Measurements from ENCODE around the gene MTF2. TPM values are rescaled to one million over a fixed set of nuclear protein-coding genes. Genes with fewer than 3 reads are reported as not detected.

MTF2 gene
- total RNA-seq, 4 donors from 2014 or later, result 13.3 to 21.4 (median 17.8) TPM

DNA sequence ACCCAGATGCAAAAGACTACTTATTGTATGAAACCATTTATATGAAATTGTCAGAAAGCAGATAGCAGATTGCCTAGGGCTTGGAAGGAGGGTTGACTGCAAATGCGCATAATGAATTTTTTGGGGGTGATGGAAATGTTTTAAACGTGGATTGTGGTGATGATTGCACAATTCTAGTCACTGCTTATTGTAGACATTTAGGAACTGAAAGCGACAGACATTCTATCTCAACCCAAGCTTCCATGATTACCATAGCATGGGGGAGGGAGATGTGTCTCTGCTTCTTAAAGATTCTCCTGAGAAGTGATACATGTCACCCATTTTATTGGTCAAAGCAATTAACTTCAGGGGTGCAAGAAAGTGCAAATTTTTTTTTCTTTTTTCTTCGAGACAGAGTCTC is 2.8 kb upstream of the MTF2 start:
- 70 to 74% methylated on average over 4 of the region's 4 CpGs for WGBS, 2 donors

DNA sequence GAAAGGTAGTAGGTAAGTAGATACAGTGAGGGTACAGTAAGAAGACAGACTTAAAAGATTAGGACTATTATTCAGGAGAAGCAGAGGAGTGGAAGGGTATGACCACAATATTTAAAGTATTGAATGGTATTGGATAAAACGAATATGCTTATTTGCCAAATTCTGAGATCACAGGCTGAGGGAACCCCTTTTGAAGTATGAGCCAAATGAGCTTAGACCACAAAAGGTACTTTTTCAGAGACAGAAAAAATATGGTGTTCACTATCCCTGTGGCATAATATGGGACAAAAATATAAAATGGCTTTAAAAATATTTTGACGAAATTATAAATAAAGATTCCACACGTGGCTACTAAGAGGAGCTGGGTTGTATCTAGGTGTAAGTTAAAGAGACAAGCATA is 880 bp upstream of the MTF2 start:
- Histone ChIP-seq H3K27ac (peak overlapping the region in 3 of 4 donors; percentile 89 to 90 (median 90)), H3K27me3 (no peaks in the 10 kb centered on the region), H3K4me3 (peak overlapping the region; percentile 68 to 88 (median 80)), H3K9me3 (no peaks in the 10 kb centered on the region), H3K4me1 (peaks cover 0 to 38% (median 15%) of the 10 kb centered on the region in 4 donors), H3K36me3 (peaks cover 0 to 3% (median 0%) of the 10 kb centered on the region in 3 donors)
- no peak for DNase-seq (ENCODE audit: low spot score in 2 of 2)
- no peak for TF ChIP-seq EP300 (IDR thresholded peaks at IDR 0.05)
- TF ChIP-seq POLR2A (IDR thresholded peaks at IDR 0.05), result no peak
- TF ChIP-seq, protein P1, sequence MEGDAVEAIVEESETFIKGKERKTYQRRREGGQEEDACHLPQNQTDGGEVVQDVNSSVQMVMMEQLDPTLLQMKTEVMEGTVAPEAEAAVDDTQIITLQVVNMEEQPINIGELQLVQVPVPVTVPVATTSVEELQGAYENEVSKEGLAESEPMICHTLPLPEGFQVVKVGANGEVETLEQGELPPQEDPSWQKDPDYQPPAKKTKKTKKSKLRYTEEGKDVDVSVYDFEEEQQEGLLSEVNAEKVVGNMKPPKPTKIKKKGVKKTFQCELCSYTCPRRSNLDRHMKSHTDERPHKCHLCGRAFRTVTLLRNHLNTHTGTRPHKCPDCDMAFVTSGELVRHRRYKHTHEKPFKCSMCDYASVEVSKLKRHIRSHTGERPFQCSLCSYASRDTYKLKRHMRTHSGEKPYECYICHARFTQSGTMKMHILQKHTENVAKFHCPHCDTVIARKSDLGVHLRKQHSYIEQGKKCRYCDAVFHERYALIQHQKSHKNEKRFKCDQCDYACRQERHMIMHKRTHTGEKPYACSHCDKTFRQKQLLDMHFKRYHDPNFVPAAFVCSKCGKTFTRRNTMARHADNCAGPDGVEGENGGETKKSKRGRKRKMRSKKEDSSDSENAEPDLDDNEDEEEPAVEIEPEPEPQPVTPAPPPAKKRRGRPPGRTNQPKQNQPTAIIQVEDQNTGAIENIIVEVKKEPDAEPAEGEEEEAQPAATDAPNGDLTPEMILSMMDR (IDR thresholded peaks at IDR 0.05), result no peak
- WGBS, 2 donors, result 27% methylated on average over 3 of the region's 3 CpGs

More for the DNA sequence above, 2.8 kb upstream of the MTF2 start:
- no peaks in the 10 kb centered on the region for H3K27me3 ChIP-seq
- peaks cover 0 to 25% (median 8%) of the 10 kb centered on the region in 4 donors for H3K4me1 ChIP-seq
- no peaks in the 10 kb centered on the region for H3K9me3 ChIP-seq
- no peak for TF ChIP-seq EP300 (IDR thresholded peaks at IDR 0.05)
- TF ChIP-seq POLR2A (IDR thresholded peaks at IDR 0.05), result no peak
- TF ChIP-seq, protein P1 (IDR thresholded peaks at IDR 0.05), result no peak
- no peak overlapping the region for H3K27ac ChIP-seq
- DNase-seq (ENCODE audit: low spot score in 2 of 2), result no peak
- H3K36me3 ChIP-seq, result no peaks in the 10 kb centered on the region
- H3K4me3 ChIP-seq, result no peak overlapping the region

DNA sequence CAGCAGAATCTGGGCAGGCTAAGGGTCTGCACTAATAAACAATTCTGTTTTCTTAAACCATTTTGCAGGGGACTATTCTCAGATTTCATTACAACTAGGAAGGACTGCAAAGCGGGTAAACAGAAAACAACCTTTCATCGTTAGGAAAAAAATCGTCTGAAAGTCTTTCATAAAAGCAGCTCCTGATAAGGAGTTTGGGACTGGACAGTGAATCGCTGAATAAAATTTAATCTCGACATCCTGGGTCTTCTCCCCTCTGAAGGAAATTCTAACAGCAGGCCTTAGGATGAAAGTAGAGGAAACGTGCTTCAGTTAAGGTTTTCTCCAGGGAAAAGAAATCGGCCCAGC is 471 bp upstream of the MTF2 start:
- H3K27ac ChIP-seq, result peak overlapping the region in 3 of 4 donors; percentile 89 to 90 (median 90)
- 1 to 3% methylated on average over 7 of the region's 7 CpGs for WGBS, 2 donors

DNA sequence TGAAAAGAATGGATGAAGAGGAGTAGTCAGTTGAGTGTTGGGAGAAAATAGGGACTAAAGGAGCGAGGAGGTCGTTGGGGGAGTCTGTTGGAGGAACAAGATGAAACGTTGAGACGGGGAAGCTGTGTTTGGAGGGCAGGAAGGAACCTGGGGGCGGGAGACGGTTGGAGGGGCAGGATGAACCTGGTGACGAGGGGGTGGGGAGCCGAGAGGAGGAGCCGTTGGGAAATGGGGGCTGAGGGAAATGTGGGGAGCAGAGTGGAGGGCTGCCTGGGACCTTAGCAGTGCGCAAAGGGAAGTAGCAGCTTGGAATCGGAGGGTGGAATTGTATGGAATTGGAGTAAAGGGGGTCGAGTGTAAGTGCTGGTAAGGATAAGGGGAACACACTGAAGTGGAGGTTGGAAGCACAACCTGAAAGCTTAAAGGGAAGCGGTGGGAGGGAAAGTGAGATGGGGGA is 630 bp downstream of the MTF2 start:
- Histone ChIP-seq H3K9me3 (peaks cover 0 to 4% (median 0%) of the 10 kb centered on the region in 4 donors), H3K4me1 (peaks cover 0 to 38% (median 15%) of the 10 kb centered on the region in 4 donors), H3K4me3 (peak overlapping the region; percentile 68 to 88 (median 80)), H3K27ac (peak overlapping the region; percentile 38 to 90 (median 90)), H3K36me3 (peaks cover 0 to 15% (median 0%) of the 10 kb centered on the region in 3 donors), H3K27me3 (no peaks in the 10 kb centered on the region)
- WGBS, 2 donors, result 1% methylated on average over 13 of the region's 13 CpGs
- DNase-seq (ENCODE audit: low spot score in 2 of 2), result peak in 1 of 2 donors; percentile 6
- TF ChIP-seq, protein P1 (IDR thresholded peaks at IDR 0.05), result no peak
- TF ChIP-seq EP300 (IDR thresholded peaks at IDR 0.05), result no peak
- TF ChIP-seq POLR2A (IDR thresholded peaks at IDR 0.05), result no peak

More for the DNA sequence above, 471 bp upstream of the MTF2 start:
- Histone ChIP-seq H3K36me3 (peaks cover 0 to 6% (median 0%) of the 10 kb centered on the region in 3 donors), H3K9me3 (no peaks in the 10 kb centered on the region), H3K4me3 (peak overlapping the region; percentile 68 to 88 (median 80)), H3K4me1 (peaks cover 0 to 38% (median 15%) of the 10 kb centered on the region in 4 donors), H3K27me3 (no peaks in the 10 kb centered on the region)
- TF ChIP-seq EP300 (IDR thresholded peaks at IDR 0.05) (no peak), POLR2A (IDR thresholded peaks at IDR 0.05) (no peak)
- TF ChIP-seq, protein P1 (IDR thresholded peaks at IDR 0.05), result no peak
- DNase-seq (ENCODE audit: low spot score in 2 of 2), result no peak

DNA sequence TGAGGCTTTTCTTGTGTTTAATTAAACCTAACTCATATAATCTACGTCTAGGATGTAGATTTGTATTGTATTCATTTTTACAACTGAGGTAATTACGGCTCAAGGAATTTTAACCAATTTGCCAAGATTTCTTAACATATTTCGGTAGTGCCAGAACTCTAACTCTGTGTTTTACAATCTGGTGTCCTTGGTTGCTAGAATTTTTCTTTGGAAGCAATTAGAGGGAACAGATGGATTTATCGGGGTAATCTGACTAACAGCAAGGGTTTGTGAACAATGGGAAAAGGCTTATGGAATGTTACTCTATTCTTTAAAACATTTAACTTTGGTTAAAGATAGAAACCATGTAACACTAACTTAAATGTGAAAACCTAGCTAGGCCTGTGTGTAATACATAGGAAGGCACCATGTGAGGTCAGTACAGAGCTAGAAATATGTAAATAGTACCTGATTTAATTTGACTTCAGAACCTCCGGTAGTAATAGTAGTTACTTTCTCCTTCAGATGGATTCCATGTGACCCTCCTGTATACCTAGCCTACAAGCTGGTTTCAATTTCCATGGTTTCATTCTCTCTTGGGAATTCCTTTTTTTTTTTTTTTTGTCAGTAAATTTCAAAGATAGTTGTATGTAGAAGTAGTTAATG is 1.2 kb downstream of the MTF2 start:
- H3K27me3 ChIP-seq, result no peaks in the 10 kb centered on the region
- TF ChIP-seq, protein P1 (IDR thresholded peaks at IDR 0.05), result peak in 4 of 5 experiments; percentile 19 to 39 (median 28)
- TF ChIP-seq EP300 (IDR thresholded peaks at IDR 0.05) (no peak), POLR2A (IDR thresholded peaks at IDR 0.05) (no peak)
- H3K4me3 ChIP-seq, result peak overlapping the region; percentile 68 to 88 (median 80)
- H3K27ac ChIP-seq, result peak overlapping the region; percentile 38 to 90 (median 90)
- peaks cover 0 to 38% (median 15%) of the 10 kb centered on the region in 4 donors for H3K4me1 ChIP-seq
- 0 to 1% methylated on average over 5 of the region's 5 CpGs for WGBS, 2 donors
- H3K36me3 ChIP-seq, result peaks cover 0 to 20% (median 0%) of the 10 kb centered on the region in 3 donors
- peaks cover 0 to 4% (median 0%) of the 10 kb centered on the region in 4 donors for H3K9me3 ChIP-seq
- no peak for DNase-seq (ENCODE audit: low spot score in 2 of 2)

Data from tibial nerve (tissue), 4 donors.